Measurements from ENCODE around the gene ARHGAP15. TPM values are rescaled to one million over a fixed set of nuclear protein-coding genes. Genes with fewer than 3 reads are reported as not detected.

Gene ARHGAP15
- total and polyA plus RNA-seq, 12 donors, result 4.7 to 33.8 (median 10.4) TPM

DNA sequence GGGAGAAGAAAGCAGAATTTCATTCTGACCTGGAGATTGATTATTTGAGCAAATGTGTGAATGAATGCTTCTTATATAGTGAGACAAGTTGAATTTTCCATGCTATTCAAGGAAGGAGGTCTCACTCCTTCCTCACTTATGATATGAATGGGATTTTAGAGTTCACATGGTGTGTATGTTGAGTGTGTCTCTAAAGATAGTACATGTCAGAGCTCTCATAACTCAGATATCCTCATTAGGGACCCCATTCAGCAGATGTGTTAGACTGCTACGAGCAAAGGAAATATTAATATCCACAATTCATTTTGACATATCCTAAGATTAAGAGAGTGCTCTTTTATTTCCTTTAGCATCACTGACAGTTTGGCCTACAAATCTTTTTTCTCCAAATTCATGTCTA is 368.5 kb downstream of the ARHGAP15 start:
- Histone ChIP-seq H3K27ac (no peak overlapping the region), H3K4me3 (no peak overlapping the region), H3K36me3 (replicated peaks in 1 of 2) (no peaks in the 10 kb centered on the region), H3K9me3 (replicated peaks in 1 of 3) (no peaks in the 10 kb centered on the region), H3K27me3 (no peaks in the 10 kb centered on the region), H3K4me1 (replicated peaks in 1 of 2) (no peaks in the 10 kb centered on the region)
- intact Hi-C loops (cut with DNase I), result no loop called here
- TF ChIP-seq, protein P1, sequence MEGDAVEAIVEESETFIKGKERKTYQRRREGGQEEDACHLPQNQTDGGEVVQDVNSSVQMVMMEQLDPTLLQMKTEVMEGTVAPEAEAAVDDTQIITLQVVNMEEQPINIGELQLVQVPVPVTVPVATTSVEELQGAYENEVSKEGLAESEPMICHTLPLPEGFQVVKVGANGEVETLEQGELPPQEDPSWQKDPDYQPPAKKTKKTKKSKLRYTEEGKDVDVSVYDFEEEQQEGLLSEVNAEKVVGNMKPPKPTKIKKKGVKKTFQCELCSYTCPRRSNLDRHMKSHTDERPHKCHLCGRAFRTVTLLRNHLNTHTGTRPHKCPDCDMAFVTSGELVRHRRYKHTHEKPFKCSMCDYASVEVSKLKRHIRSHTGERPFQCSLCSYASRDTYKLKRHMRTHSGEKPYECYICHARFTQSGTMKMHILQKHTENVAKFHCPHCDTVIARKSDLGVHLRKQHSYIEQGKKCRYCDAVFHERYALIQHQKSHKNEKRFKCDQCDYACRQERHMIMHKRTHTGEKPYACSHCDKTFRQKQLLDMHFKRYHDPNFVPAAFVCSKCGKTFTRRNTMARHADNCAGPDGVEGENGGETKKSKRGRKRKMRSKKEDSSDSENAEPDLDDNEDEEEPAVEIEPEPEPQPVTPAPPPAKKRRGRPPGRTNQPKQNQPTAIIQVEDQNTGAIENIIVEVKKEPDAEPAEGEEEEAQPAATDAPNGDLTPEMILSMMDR (IDR thresholded peaks at IDR 0.05), result no peak
- no peak for TF ChIP-seq POLR2A (IDR thresholded peaks at IDR 0.05)
- no peak for DNase-seq
- WGBS, 4 donors, result 48 to 68% (median 57%) methylated on average over 1 of the region's 1 CpG

DNA sequence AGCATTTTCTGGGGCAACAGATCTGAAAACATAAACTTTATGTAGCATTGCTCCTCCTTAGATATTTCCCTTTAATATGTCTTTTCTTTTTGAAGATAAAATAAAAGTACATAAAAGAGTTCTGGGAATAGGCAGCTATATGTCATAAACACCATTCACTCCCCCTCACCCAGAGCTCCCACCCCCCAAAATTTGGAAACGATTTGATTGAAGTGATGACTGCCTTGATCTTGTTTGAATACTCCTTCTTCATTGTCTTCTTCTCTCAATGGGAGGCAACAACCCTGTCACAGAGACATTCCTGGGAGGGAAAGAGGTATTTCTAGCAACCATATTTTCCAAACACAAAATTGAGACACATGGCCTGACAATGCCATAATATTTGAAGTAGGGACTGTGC is 369.3 kb downstream of the ARHGAP15 start:
- no peak overlapping the region for H3K4me3 ChIP-seq
- H3K4me1 ChIP-seq (replicated peaks in 1 of 2), result no peaks in the 10 kb centered on the region
- intact Hi-C loops (cut with DNase I), result no loop called here
- H3K9me3 ChIP-seq (replicated peaks in 1 of 3), result no peaks in the 10 kb centered on the region
- TF ChIP-seq POLR2A (IDR thresholded peaks at IDR 0.05), result no peak
- TF ChIP-seq, protein P1 (IDR thresholded peaks at IDR 0.05), result no peak
- H3K27ac ChIP-seq, result no peak overlapping the region
- H3K36me3 ChIP-seq (replicated peaks in 1 of 2), result no peaks in the 10 kb centered on the region
- 35 to 53% (median 47%) methylated on average over 1 of the region's 1 CpG for WGBS, 4 donors
- DNase-seq, result no peak
- H3K27me3 ChIP-seq, result no peaks in the 10 kb centered on the region

DNA sequence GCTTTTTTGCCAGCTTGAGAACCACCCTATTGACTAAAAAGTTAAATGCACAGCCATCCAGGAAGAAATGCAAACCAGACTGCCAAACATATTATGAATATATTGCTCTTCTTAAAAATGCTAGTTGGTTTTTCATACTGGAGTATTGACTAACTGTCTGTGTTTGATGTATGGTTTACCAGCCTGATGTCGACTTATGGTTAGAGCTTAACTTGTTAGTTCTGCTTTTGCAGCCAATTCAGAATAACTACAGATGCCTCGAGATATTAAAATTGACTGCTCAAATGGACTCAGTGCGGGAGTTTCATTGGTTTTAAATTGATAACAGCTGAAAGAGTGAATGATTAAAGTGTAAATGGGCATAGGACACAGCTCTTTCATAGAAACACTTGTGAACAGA is 369.8 kb downstream of the ARHGAP15 start:
- Histone ChIP-seq H3K9me3 (replicated peaks in 1 of 3) (no peaks in the 10 kb centered on the region), H3K27ac (no peak overlapping the region), H3K27me3 (no peaks in the 10 kb centered on the region), H3K4me1 (replicated peaks in 1 of 2) (no peaks in the 10 kb centered on the region), H3K36me3 (replicated peaks in 1 of 2) (no peaks in the 10 kb centered on the region), H3K4me3 (no peak overlapping the region)
- TF ChIP-seq POLR2A (IDR thresholded peaks at IDR 0.05), result no peak
- TF ChIP-seq, protein P1 (IDR thresholded peaks at IDR 0.05), result no peak
- intact Hi-C loops (cut with DNase I), result no loop called here
- DNase-seq, result no peak
- WGBS, 4 donors, result 56 to 75% (median 71%) methylated on average over 3 of the region's 3 CpGs

DNA sequence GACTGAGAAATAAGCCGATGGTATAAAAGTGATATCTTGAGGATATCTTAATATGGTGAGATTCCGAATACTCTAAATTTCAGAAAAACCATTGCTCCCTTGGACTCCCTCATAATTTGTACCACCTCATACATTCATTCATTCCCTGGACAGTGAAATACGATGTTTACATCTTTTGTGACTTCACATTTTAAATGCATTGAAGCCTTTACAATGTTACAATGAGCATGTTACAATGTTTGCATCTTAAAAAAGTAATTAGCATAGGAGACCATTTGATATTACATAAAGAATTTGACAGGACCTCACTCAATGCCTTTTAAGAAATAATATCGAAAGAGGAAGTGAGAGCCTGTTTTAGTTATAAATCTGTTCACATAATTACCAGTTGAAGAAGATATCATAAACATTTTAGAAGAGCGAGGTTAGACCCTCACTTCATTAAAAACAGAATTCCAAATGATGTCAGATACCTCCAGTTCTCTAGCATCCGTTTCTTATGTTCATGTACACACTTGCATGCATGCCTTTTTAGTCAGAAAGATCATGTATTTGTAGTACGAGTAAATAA is 372.0 kb downstream of the ARHGAP15 start:
- H3K4me1 ChIP-seq (replicated peaks in 1 of 2), result no peaks in the 10 kb centered on the region
- no peak overlapping the region for H3K4me3 ChIP-seq
- no peaks in the 10 kb centered on the region for H3K36me3 ChIP-seq (replicated peaks in 1 of 2)
- WGBS, 4 donors, result 80 to 87% (median 82%) methylated on average over 7 of the region's 7 CpGs
- no peak for DNase-seq
- H3K27me3 ChIP-seq, result no peaks in the 10 kb centered on the region
- no peak overlapping the region for H3K27ac ChIP-seq
- H3K9me3 ChIP-seq (replicated peaks in 1 of 3), result no peaks in the 10 kb centered on the region
- intact Hi-C loops (cut with DNase I), result no loop called here
- no peak for TF ChIP-seq POLR2A (IDR thresholded peaks at IDR 0.05)
- TF ChIP-seq, protein P1 (IDR thresholded peaks at IDR 0.05), result no peak

All from adrenal gland (tissue), 12 donors.